Islet of Langerhans (tissue), 1 donor: Measurements from ENCODE around the gene ATF6.
"Not testable (repeated sequence)": the region's sequence is repeated elsewhere in the genome, so short reads cannot be mapped to it uniquely, and the experiment has no call there.

ENCODE experiments used
- FAIRE-seq: peaks from one replicate; lab custom pipeline; 2011; peaks lifted over from hg19 to GRCh38; lab: Jason Lieb, UNC

The ATF6 gene

GRCh38 chr1:161779393-161779792 lies 13.3 kb downstream of the ATF6 start:
- FAIRE-seq = no peak

DNA sequence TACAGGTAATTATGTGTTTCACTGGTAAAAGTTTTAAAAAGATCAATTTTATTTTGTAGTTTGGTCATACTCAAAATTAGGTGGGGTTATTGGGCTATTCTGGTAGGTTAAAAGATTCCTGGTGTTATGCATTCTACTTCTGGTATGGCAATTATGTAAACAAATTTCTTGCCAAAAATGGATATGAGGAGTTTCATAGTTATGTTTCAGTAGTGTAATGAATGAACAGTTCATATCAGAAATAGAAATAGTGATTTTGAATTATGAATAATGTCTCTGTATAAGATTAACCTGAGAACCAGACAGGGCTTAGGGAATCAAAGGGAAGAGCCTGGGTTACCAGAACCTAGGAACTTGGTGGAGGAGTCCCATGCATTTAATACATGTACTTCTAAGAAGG lies 15.9 kb downstream of the ATF6 start:
- FAIRE-seq = no peak

DNA sequence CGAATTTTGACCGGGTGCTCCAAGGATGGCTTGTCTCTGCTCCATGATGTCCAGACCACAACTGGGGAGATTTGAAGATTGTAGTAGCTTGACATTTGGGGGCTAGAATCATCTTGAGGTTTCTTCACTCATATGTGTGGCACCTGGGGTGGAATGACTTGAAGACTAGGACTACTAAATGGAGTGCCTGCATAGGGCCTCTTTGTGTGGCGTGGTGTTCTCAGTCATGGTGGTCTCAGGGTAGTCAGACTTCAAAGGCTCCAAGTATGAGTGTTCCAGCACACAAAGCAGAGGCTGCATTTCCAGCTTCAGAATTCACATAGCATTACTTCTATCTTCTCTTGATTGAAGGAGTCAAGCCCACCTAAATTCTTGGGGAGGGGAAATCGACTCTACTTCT lies 16.8 kb downstream of the ATF6 start:
- no peak for FAIRE-seq

DNA sequence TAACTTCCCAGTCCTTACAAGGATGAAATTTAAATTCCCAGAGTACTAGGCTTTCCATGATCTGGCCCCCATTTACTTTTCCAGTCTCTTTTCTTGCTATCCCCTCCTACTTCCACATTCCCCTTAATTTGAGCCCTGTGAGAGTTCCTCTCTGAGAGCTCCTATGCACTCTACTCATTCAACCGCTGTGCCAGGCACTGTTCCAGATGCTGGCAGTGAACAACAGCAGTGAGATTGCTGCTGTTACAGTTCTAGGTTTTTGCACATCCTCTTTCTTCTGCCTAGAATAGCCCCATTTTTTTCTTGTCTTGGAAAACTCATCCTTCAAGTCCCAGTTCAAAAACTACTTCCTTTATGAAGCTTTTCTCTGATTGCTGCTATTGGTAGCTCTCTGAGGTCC lies 18.8 kb downstream of the ATF6 start:
- FAIRE-seq = no peak

DNA sequence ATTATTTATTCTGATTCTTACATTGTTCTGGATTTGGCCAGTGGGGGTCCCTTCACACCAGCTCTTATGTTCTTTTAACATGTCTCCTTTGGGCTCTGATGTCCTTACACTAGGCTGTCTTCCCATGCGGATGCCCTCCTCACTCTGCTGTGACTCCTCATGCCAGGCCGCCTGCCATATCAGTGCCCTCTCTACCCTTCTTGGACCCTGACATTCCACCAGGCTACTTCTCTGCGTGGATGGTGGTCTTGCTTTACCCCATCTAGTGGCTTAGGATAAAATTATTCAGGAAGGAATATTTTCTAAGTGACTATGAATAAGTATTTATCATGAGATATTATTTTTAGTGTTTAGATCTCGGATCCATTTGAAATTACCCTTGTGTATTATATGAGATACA lies 21.2 kb downstream of the ATF6 start:
- FAIRE-seq = no peak

DNA sequence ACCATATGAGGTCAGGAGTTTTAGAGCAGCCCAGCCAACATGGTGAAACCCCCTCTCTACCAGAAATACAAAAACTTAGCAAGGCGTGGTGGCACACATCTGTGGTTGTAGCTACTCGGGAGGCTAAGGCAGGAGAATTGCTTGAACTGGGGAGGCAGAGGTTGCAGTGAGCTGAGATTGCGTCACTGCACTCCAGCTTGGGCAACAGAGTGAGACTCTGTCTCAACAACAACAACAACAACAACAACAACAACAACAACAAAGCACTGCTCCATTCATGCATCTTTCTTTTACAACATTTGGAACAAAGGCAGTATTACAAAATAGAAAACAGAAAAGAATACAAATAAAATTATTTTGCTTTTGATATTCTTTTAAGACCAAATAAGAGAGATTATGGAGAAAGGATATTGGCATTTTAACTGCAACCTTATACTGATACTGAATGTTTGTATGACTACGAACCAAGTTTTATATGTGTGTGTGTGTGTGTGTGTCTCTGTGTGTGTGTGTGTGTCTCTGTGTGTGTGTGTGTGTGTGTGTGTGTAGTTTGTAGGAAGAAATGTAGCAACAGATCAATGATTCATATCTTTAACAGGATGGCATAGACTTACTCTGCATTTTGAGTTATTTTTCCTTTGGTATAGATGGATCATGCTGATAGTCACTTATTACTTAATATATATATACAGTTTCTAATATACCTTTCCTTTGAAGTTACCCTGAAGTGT lies 24.6 kb downstream of the ATF6 start:
- FAIRE-seq = no peak

GRCh38 chr1:161791904-161792655 lies 26.0 kb downstream of the ATF6 start:
- FAIRE-seq = no peak

GRCh38 chr1:161792740-161793139 lies 26.6 kb downstream of the ATF6 start:
- peak; percentile 93 for FAIRE-seq

GRCh38 chr1:161799792-161800191 lies 33.7 kb downstream of the ATF6 start:
- no peak for FAIRE-seq

DNA sequence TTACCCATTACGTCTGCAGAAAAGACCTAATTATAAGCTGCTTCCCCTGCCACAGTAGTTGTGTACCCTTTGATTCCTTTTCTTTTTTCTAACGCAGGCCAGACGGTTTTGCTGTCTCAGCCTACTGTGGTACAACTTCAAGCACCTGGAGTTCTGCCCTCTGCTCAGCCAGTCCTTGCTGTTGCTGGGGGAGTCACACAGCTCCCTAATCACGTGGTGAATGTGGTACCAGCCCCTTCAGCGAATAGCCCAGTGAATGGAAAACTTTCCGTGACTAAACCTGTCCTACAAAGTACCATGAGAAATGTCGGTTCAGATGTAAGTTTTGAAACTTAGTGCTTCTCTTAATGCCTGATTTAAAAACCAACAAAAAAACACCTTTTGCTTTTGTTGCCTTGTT lies 35.8 kb downstream of the ATF6 start:
- no peak for FAIRE-seq

DNA sequence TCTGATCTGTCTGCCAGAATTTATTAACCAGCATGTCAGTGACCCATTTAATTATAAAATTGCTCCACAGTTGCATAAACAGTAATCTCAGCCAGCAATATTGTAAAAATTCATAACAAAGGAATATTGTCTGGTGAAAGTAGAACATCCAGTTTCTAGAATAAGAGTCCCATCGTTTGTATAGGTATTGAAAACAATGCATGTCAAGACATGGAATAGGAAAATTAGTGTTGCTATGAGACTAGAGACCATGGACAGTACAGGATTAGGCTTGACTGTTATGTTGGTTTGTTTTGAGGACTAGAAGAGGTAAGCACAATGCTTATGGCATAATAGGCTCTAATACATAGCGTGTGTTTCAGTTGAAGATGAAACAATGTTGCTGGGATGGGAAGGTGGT lies 37.1 kb downstream of the ATF6 start:
- FAIRE-seq = no peak

- no peak for FAIRE-seq
Observed at GRCh38 chr1:161805399-161806197, 39.5 kb downstream of the ATF6 start.

DNA sequence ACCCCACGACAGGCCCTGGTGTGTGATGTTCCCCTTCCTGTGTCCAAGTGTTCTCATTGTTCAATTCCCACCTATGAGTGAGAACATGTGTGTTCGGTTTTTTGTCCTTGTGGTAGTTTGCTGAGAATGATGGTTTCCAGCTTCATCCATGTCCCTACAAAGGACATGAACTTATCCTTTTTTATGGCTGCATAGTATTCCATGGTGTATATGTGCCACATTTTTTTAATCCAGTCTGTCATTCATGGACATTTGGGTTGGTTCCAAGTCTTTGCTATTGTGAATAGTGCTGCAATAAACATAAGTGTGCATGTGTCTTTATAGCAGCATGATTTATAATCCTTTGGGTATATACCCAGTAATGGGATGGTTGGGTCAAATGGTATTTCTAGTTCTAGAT lies 43.1 kb downstream of the ATF6 start:
- not testable (repeated sequence) for FAIRE-seq

DNA sequence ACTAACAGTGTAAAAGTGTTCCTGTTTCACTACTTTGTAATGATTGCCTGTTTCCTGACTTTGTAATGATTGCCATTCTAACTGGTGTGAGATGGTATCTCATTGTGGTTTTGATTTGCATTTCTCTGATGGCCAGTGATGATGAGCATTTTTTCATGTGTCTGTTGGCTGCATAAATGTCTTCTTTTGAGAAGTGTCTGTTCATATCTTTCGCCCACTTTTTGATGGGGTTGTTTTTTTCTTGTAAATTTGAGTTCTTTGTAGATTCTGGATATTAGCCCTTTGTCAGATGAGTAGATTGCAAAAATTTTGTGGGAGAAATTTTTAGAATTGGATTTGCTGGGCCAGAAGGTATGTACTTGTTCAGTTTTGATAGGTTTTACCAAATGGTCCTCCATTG lies 43.5 kb downstream of the ATF6 start:
- not testable (repeated sequence) for FAIRE-seq

- no peak for FAIRE-seq
Observed at GRCh38 chr1:161810780-161811179, 44.7 kb downstream of the ATF6 start.

DNA sequence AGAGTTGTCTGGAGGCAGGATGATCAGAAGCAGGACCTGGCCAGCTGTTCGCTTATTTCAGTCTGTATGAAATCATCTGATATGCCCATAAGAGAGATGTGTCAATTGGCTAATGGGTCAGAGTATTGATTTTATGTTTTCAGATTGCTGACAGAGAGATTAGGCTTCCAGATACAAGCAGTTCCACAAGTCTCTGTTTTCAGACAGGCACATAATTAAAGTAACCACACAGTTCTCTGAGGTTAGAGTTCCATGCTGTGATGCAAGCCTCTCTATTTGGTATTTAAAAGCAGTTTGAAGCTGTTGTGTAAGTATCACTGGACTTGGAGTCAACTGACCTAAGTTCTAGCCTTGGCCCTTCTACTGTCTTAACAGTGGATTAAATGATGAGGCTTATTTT lies 50.1 kb downstream of the ATF6 start:
- FAIRE-seq = peak; percentile 13

DNA sequence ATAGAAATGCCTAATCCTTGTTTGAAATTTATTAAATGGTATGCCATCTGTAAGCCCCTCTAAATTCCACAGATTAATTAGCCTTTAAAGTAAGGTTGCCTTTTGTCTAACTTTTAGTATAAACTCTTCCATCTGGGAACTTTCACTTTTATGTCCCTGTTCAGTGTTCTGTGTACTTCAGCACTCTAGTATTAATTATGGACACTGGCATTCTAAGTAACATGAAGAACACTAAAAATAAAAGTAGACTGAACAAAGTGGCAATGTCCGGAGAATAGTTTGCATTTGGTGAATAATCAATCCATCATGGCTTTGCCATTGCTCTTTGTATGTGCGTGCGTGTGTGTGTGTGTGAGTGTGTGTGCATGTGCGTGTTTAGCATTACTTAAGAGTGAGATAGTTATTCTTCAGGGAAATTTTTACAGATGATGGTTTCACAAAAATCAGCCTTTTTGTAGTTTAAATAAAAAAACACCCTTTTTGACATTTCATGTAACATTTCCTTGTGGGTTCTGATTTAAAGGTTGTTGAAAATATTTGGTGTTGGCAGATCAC lies 51.1 kb downstream of the ATF6 start:
- FAIRE-seq = no peak

GRCh38 chr1:161820914-161821313 lies 54.8 kb downstream of the ATF6 start:
- no peak for FAIRE-seq

- no peak for FAIRE-seq
Observed at GRCh38 chr1:161824618-161825017, 58.5 kb downstream of the ATF6 start.

DNA sequence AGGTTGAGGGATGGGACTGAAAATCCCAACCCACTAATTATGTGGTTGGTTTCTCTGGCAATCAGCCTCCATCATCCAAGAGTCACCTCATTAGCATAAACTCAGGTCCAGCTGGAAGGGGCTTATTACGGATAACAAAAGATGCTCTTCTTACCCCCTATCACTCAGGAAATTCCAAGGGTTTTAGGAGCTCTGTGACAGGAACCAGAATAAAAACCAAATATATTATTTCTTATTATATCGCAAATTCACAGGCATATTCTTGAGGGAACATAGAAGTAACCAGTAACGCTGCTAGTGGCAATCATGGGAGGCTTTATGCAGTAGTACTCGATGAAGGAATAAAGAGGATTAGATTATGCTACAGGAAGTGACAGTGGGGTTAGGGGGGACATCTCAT lies 59.7 kb downstream of the ATF6 start:
- FAIRE-seq = no peak

DNA sequence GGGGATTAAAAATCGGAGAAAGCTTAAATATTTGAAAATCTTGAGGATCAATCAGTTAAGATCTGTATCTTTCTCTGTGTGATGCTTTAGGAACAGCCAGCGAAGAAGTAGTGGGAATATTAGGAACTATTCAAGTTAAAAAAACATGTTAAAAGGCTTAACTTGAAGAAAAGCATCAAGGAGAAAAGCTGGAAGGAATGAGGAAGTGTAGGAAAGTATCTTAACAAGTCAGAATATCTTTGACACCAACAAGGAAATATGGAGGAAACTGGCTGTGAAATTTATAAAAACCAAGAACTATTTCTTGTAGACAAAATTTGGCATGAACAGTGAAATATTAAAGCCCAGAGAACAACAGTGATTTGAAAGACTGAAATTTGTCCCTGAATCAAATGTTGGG lies 60.4 kb downstream of the ATF6 start:
- FAIRE-seq = no peak

GRCh38 chr1:161827786-161828185 lies 61.7 kb downstream of the ATF6 start:
- FAIRE-seq = no peak
